WTC11 (cell line): ENCODE measurements around the gene CIDEC. TPM values are rescaled to one million over a fixed set of nuclear protein-coding genes. Genes with fewer than 3 reads are reported as not detected.
A peak's percentile ranks its signal among the peaks of the same experiment; 100 is the strongest.

ENCODE experiments used
- ATAC-seq: fragments of 200-7000 bp; cut with Tn5 transposase; 2 replicates; pipeline ENCODE4 v1.10.0; 2021; ENCODE audit warnings: mild to moderate bottlenecking, moderate library complexity
- CTCF ChIA-PET: fragments of 300-600 bp; sonication (Branson Sonifier 250); formaldehyde crosslinking; loops from one replicate; lab custom pipeline; 2021; ENCODE audit warnings: antibody characterized with exemption; lab: Charles Lee
- POLR2A ChIA-PET: fragments of 350-600 bp; sonication (Branson Sonifier 250); formaldehyde crosslinking; loops from one replicate; lab custom pipeline; 2021; ENCODE audit warnings: antibody characterized with exemption; lab: Charles Lee
- DNase-seq: peaks from one replicate; pipeline ENCODE4 v3.0.0; 2021; ENCODE audit warnings: low spot score
- H3K27ac Mint-ChIP-seq: 2 replicates; pipeline ENCODE4 v1.8.0; 2021; ENCODE audit warnings: mixed read lengths
- H3K27me3 Mint-ChIP-seq: 2 replicates; pipeline ENCODE4 v1.8.0; 2021; ENCODE audit warnings: low read depth, mild to moderate bottlenecking, moderate library complexity, mixed read lengths
- H3K36me3 Mint-ChIP-seq: 2 replicates; pipeline ENCODE4 v1.8.0; 2021; ENCODE audit warnings: mixed read lengths
- H3K4me1 Mint-ChIP-seq: 2 replicates; pipeline ENCODE4 v1.8.0; 2022; ENCODE audit warnings: mixed read lengths
- H3K4me3 Mint-ChIP-seq: 2 replicates; pipeline ENCODE4 v1.8.0; 2021; ENCODE audit warnings: mild to moderate bottlenecking, moderate library complexity, mixed read lengths
- H3K9me3 Mint-ChIP-seq: 2 replicates; pipeline ENCODE4 v1.8.0; 2021; ENCODE audit warnings: mixed read lengths
- ARID4B ChIP-seq: sonication (generic); formaldehyde crosslinking; IDR thresholded peaks from 2 replicates; pipeline ENCODE4 v1.8.0; 2023; ENCODE audit warnings: missing genetic modification reagents, mild to moderate bottlenecking, borderline replicate concordance
- CREM ChIP-seq: sonication (generic); formaldehyde crosslinking; IDR thresholded peaks from 2 replicates; pipeline ENCODE4 v1.8.1; 2022; ENCODE audit warnings: mild to moderate bottlenecking, missing genetic modification reagents, moderate library complexity
- ELF4 ChIP-seq: sonication (generic); formaldehyde crosslinking; IDR thresholded peaks from 2 replicates; pipeline ENCODE4 v1.8.1; 2022; ENCODE audit warnings: low read depth, mild to moderate bottlenecking, moderate library complexity, missing genetic modification reagents
- ESRRA ChIP-seq: sonication (generic); formaldehyde crosslinking; IDR thresholded peaks from 2 replicates; pipeline ENCODE4 v1.8.1; 2022; ENCODE audit warnings: mild to moderate bottlenecking, missing genetic modification reagents, borderline replicate concordance
- GABPB1 ChIP-seq: sonication (generic); formaldehyde crosslinking; IDR thresholded peaks from 2 replicates; pipeline ENCODE4 v1.8.1; 2023; ENCODE audit warnings: mild to moderate bottlenecking, missing genetic modification reagents
- HMGXB4 ChIP-seq: sonication (generic); formaldehyde crosslinking; IDR thresholded peaks from 2 replicates; pipeline ENCODE4 v1.8.1; 2023; ENCODE audit warnings: mild to moderate bottlenecking, moderate library complexity, missing genetic modification reagents
- IRF1 ChIP-seq: sonication (generic); formaldehyde crosslinking; IDR thresholded peaks from 2 replicates; pipeline ENCODE4 v1.8.0; 2023; ENCODE audit warnings: missing genetic modification reagents
- IRF2 ChIP-seq: sonication (generic); formaldehyde crosslinking; IDR thresholded peaks from 2 replicates; pipeline ENCODE4 v1.8.0; 2022; ENCODE audit warnings: low read depth, missing genetic modification reagents, borderline replicate concordance
- NFE2L1 ChIP-seq: sonication (generic); formaldehyde crosslinking; IDR thresholded peaks from 2 replicates; pipeline ENCODE4 v1.8.1; 2023; ENCODE audit warnings: missing genetic modification reagents
- NR2C2 ChIP-seq: sonication (generic); formaldehyde crosslinking; IDR thresholded peaks from 2 replicates; pipeline ENCODE4 v1.8.0; 2022; ENCODE audit warnings: mild to moderate bottlenecking, missing genetic modification reagents
- NR3C1 ChIP-seq: sonication (generic); formaldehyde crosslinking; conservative IDR thresholded peaks from 2 replicates; pipeline ENCODE4 v1.8.1; 2023; ENCODE audit warnings: low read depth, mild to moderate bottlenecking, missing genetic modification reagents
- PRRX2 ChIP-seq: fragments of 250-450 bp; sonication (Bioruptor Pico); IDR thresholded peaks from 2 replicates; pipeline ENCODE4 v1.8.0; 2021; ENCODE audit warnings: mild to moderate bottlenecking
- SMAD3 ChIP-seq: sonication (generic); formaldehyde crosslinking; IDR thresholded peaks from 2 replicates; pipeline ENCODE4 v1.8.0; 2022; ENCODE audit warnings: missing genetic modification reagents, mild to moderate bottlenecking, borderline replicate concordance
- TP53 ChIP-seq: sonication (generic); formaldehyde crosslinking; IDR thresholded peaks from 2 replicates; pipeline ENCODE4 v1.8.1; 2023; ENCODE audit warnings: mild to moderate bottlenecking, missing genetic modification reagents
- ZBTB21 ChIP-seq: sonication (generic); formaldehyde crosslinking; IDR thresholded peaks from 2 replicates; pipeline ENCODE4 v1.8.1; 2023; ENCODE audit warnings: mild to moderate bottlenecking, missing genetic modification reagents, borderline replicate concordance
- ZNF396 ChIP-seq: fragments of 250-450 bp; sonication (Bioruptor Pico); IDR thresholded peaks from 2 replicates; pipeline ENCODE4 v1.8.0; 2021; ENCODE audit warnings: mild to moderate bottlenecking, moderate library complexity, borderline replicate concordance
- ZNF423 ChIP-seq: fragments of 250-450 bp; sonication (Bioruptor Pico); IDR thresholded peaks from 2 replicates; pipeline ENCODE4 v2.1.2; 2022; ENCODE audit warnings: mild to moderate bottlenecking, moderate library complexity
- total RNA-seq: library from RNA; stranded (reverse); gene quantifications from 3 replicates; pipeline ENCODE4 v1.2.3, GENCODE V29; 2021

The CIDEC gene
- total RNA-seq, 1 experiment from 2014 or later, result not detected

- no peak for TF ChIP-seq ZNF423 (CRISPR knock-in tag)
- TF ChIP-seq, all 79 proteins: peak for 0
Measured at GRCh38 chr3:9861626-9862130, 18.4 kb downstream of the CIDEC start (continued).

GRCh38 chr3:9861201-9861600 lies 18.9 kb downstream of the CIDEC start:
- ATAC-seq, result peak; percentile 17; the same call in 1 of the 2 replicates
- Mint-ChIP-seq H3K27me3 (peaks cover 12% of the 10 kb centered on the region), H3K36me3 (no peaks in the 10 kb centered on the region), H3K9me3 (no peaks in the 10 kb centered on the region), H3K4me3 (no peak overlapping the region), H3K4me1 (peaks cover 25% of the 10 kb centered on the region), H3K27ac (no peak overlapping the region)
- ChIA-PET POLR2A (interaction anchor here (0.6 to 0.7 kb wide), 3 partner anchors 93 to 295 kb away, joined by 3 to 5 read pairs (median 4); no protein-coding TSS in a partner anchor), CTCF (interaction anchor here (0.8 to 1.0 kb wide), 6 partner anchors 29 to 112 kb away, joined by 3 to 10 read pairs (median 3); partner anchors contain the start of gene OGG1)
- TF ChIP-seq NR3C1 (CRISPR knock-in tag) (no peak), NFE2L1 (no peak), GABPB1 (CRISPR knock-in tag) (no peak), ZNF396 (CRISPR knock-in tag) (no peak), PRRX2 (CRISPR knock-in tag) (no peak), SMAD3 (no peak), CREM (CRISPR knock-in tag) (no peak), TP53 (CRISPR knock-in tag) (no peak), ARID4B (CRISPR knock-in tag) (no peak), IRF2 (no peak), NR2C2 (no peak), ESRRA (CRISPR knock-in tag) (no peak), HMGXB4 (no peak), ELF4 (no peak), IRF1 (CRISPR knock-in tag) (no peak)
- TF ChIP-seq, all 79 proteins: peak for 0
- no peak for DNase-seq

- no peak overlapping the region for H3K27ac Mint-ChIP-seq
- no peaks in the 10 kb centered on the region for H3K9me3 Mint-ChIP-seq
- no peaks in the 10 kb centered on the region for H3K36me3 Mint-ChIP-seq
- no peak overlapping the region for H3K4me3 Mint-ChIP-seq
- ChIA-PET CTCF (no interaction called here), POLR2A (no interaction called here)
- no peak for ATAC-seq
- DNase-seq, result no peak
- peaks cover 12% of the 10 kb centered on the region for H3K27me3 Mint-ChIP-seq
- TF ChIP-seq ZBTB21, result no peak
- H3K4me1 Mint-ChIP-seq, result peaks cover 25% of the 10 kb centered on the region
Measured at GRCh38 chr3:9859530-9860025, 20.5 kb downstream of the CIDEC start.
